CD4-positive, alpha-beta T cell (primary cell): ENCODE data around the gene THOC5. TPM values are rescaled to one million over a fixed set of nuclear protein-coding genes. Genes with fewer than 3 reads are reported as not detected.

Experiments used
- ATAC-seq: fragments of 200-7000 bp; cut with Tn5 transposase; one replicate; pipeline ENCODE4 v1.10.0; 2022; ENCODE audit warnings: mild to moderate bottlenecking; ENCODE audit not compliant: poor library complexity
- CTCF ChIA-PET: fragments of 350-600 bp; sonication (Branson Sonifier 250); formaldehyde crosslinking; loops from one replicate; lab custom pipeline; 2021; ENCODE audit warnings: antibody characterized with exemption, inconsistent platforms; lab: Charles Lee
- POLR2A ChIA-PET: fragments of 350-600 bp; sonication (Branson Sonifier 250); formaldehyde crosslinking; loops from one replicate; lab custom pipeline; 2021; ENCODE audit warnings: antibody characterized with exemption, inconsistent platforms; lab: Charles Lee
- DNase-seq, 14 experiments: peaks; one replicate each; pipeline ENCODE4 v3.0.0-alpha.2; 2013 to 2020; ENCODE audit warnings: mixed read lengths in 2 of 14
- H3K27ac ChIP-seq, 2 donors: one replicate each; pipeline versions ENCODE4 v1.5.1 to v1.7.0; 2013; ENCODE audit warnings: low read length in 2 of 2, low read depth in 1 of 2, mild to moderate bottlenecking in 1 of 2
- H3K27me3 ChIP-seq, 2 experiments: 1 replicate in 1 of 2; 2 replicates in 1 of 2; pipeline versions ENCODE4 v1.6.1 to v1.7.0; 2013; ENCODE audit warnings: low read length in 2 of 2, control low read depth in 1 of 2, mild to moderate bottlenecking in 1 of 2, moderate library complexity in 1 of 2; ENCODE audit not compliant: insufficient read depth in 2 of 2, control insufficient read depth in 1 of 2
- H3K36me3 ChIP-seq: one replicate; pipeline ENCODE4 v1.6.1; 2013; ENCODE audit warnings: low read length, control low read depth; ENCODE audit not compliant: insufficient read depth
- H3K4me1 ChIP-seq: one replicate; pipeline ENCODE4 v1.6.1; 2013; ENCODE audit warnings: low read length, control low read depth; ENCODE audit not compliant: insufficient read depth
- H3K4me3 ChIP-seq: one replicate; pipeline ENCODE4 v1.5.1; 2013; ENCODE audit warnings: mild to moderate bottlenecking, low read length, moderate library complexity
- H3K9me3 ChIP-seq, 2 experiments: 1 replicate in 1 of 2; 2 replicates in 1 of 2; pipeline versions ENCODE4 v1.6.1 to v1.7.0; 2013; ENCODE audit warnings: low read length in 2 of 2, mild to moderate bottlenecking in 2 of 2, control low read depth in 1 of 2, moderate library complexity in 1 of 2; ENCODE audit not compliant: control insufficient read depth in 1 of 2, insufficient read depth in 1 of 2
- H3K27ac Mint-ChIP-seq: one replicate; pipeline ENCODE4 v1.8.0; 2020; ENCODE audit warnings: mixed read lengths
- H3K27me3 Mint-ChIP-seq: one replicate; pipeline ENCODE4 v1.8.0; 2021; ENCODE audit warnings: mixed read lengths
- H3K36me3 Mint-ChIP-seq: one replicate; pipeline ENCODE4 v1.8.0; 2021; ENCODE audit warnings: low read depth, mixed read lengths
- H3K4me1 Mint-ChIP-seq: one replicate; pipeline ENCODE4 v1.8.0; 2021; ENCODE audit warnings: low read depth, mixed read lengths
- H3K4me3 Mint-ChIP-seq: one replicate; pipeline ENCODE4 v1.8.0; 2020; ENCODE audit warnings: mild to moderate bottlenecking, mixed read lengths
- H3K9me3 Mint-ChIP-seq: one replicate; pipeline ENCODE4 v1.8.0; 2020; ENCODE audit warnings: mixed read lengths
- CTCF ChIP-seq: fragments of 200-600 bp; IDR thresholded peaks from one replicate; pipeline ENCODE4 v1.8.0; 2022; ENCODE audit warnings: antibody characterized with exemption, mild to moderate bottlenecking
- intact Hi-C, 2 experiments: fragments of 100-400 bp; cut with DNase I in 1 of 2; cut with micrococcal nuclease in 1 of 2; formaldehyde crosslinking; loops; one replicate each; pipeline versions ENCODE4 v1.15.1 to v1.9.0; 2023 to 2025; cut with DNase I, micrococcal nuclease
- total RNA-seq, 174 experiments: library from RNA in 2 of 174; stranded (reverse) in 2 of 174; gene quantifications; one replicate each; pipeline ENCODE4 v1.2.3 and lab custom pipeline; 2021 to 2026

THOC5 gene
- total RNA-seq, 2 experiments from 2014 or later: 27.1 to 32.9 TPM

GRCh38 chr22:29475550-29475949 is 78.0 kb downstream of the THOC5 start:
- intact Hi-C loops: loop anchor here in 1 of 2 experiments (10.0 kb wide), 1 partner anchor 81 kb away; no protein-coding TSS in a partner anchor
- no peak for DNase-seq
- no peaks in the 10 kb centered on the region for H3K9me3 Mint-ChIP-seq
- H3K36me3 Mint-ChIP-seq: no peaks in the 10 kb centered on the region
- no peak overlapping the region for H3K27ac Mint-ChIP-seq
- Histone ChIP-seq H3K27ac (no peak overlapping the region), H3K27me3 (peaks cover 27 to 32% of the 10 kb centered on the region in 2 experiments), H3K36me3 (no peaks in the 10 kb centered on the region), H3K4me3 (no peak overlapping the region), H3K9me3 (peaks cover 0 to 20% of the 10 kb centered on the region in 2 experiments), H3K4me1 (peaks cover 15% of the 10 kb centered on the region)
- H3K4me3 Mint-ChIP-seq: no peak overlapping the region
- CTCF ChIA-PET: no interaction called here
- TF ChIP-seq CTCF: no peak
- H3K4me1 Mint-ChIP-seq: peaks cover 16% of the 10 kb centered on the region
- H3K27me3 Mint-ChIP-seq: peaks cover 68% of the 10 kb centered on the region
- POLR2A ChIA-PET: no interaction called here
- no peak for ATAC-seq

- TF ChIP-seq CTCF: no peak
- Histone ChIP-seq H3K27ac (no peak overlapping the region), H3K36me3 (no peaks in the 10 kb centered on the region), H3K27me3 (peaks cover 9 to 14% of the 10 kb centered on the region in 2 experiments), H3K9me3 (peaks cover 0 to 7% of the 10 kb centered on the region in 2 experiments), H3K4me1 (peaks cover 10% of the 10 kb centered on the region), H3K4me3 (no peak overlapping the region)
- H3K36me3 Mint-ChIP-seq: no peaks in the 10 kb centered on the region
- no peak for ATAC-seq
- CTCF ChIA-PET: no interaction called here
- H3K9me3 Mint-ChIP-seq: no peaks in the 10 kb centered on the region
- no peak overlapping the region for H3K4me3 Mint-ChIP-seq
- H3K27me3 Mint-ChIP-seq: peaks cover 54% of the 10 kb centered on the region
- POLR2A ChIA-PET: no interaction called here
- peaks cover 14% of the 10 kb centered on the region for H3K4me1 Mint-ChIP-seq
- H3K27ac Mint-ChIP-seq: no peak overlapping the region
- no peak for DNase-seq
- intact Hi-C loops: loop anchor here (5.0 to 10.0 kb wide), 2 partner anchors 34 to 78 kb away; no protein-coding TSS in a partner anchor
These were observed 80.6 kb downstream of the THOC5 start for GRCh38 chr22:29473001-29473400.

- Mint-ChIP-seq H3K9me3 (no peaks in the 10 kb centered on the region), H3K36me3 (no peaks in the 10 kb centered on the region), H3K4me3 (peak overlapping the region; percentile 77), H3K27ac (no peak overlapping the region), H3K4me1 (peaks cover 14% of the 10 kb centered on the region), H3K27me3 (peaks cover 27% of the 10 kb centered on the region)
- peak; percentile 55 to 81 (median 70) for DNase-seq
- CTCF ChIA-PET: no interaction called here
- peak; percentile 99 for ATAC-seq
- peak; percentile 85 for TF ChIP-seq CTCF
- peaks cover 0 to 4% of the 10 kb centered on the region in 2 experiments for H3K27me3 ChIP-seq
- H3K4me1 ChIP-seq: peaks cover 10% of the 10 kb centered on the region
- intact Hi-C loops: loop anchor here (5.0 to 10.0 kb wide), 2 partner anchors 37 to 76 kb away; no protein-coding TSS in a partner anchor
- no peak overlapping the region for H3K27ac ChIP-seq
- no peaks in the 10 kb centered on the region for H3K36me3 ChIP-seq
- POLR2A ChIA-PET: no interaction called here
- H3K9me3 ChIP-seq: peaks cover 0 to 7% of the 10 kb centered on the region in 2 experiments
- H3K4me3 ChIP-seq: peak overlapping the region; percentile 43
These were observed 83.2 kb downstream of the THOC5 start for GRCh38 chr22:29470159-29470855.
